Measurements from ENCODE around the gene RPTOR.
A peak's percentile ranks its signal among the peaks of the same experiment; 100 is the strongest.

RPTOR gene

DNA sequence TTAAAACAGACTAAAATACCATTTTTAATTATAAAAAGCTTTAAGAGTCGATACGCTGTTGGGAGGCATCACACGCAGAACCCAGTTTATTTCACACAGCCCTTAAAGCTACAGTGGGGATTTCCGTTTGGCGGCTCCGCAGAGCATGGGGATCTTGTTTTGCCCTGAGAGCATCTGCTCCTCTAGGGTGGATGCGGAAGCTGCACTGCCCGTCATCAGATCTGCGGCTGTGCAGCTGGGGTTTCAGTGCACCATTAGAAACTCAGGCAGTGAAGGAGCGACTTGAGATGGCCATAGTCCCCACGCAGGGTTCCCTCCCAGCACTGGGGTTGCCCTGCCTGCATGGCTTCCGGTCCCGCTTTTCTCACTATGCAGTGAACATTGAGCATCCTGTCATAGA, 384.8 kb downstream of the RPTOR start:
- Histone ChIP-seq H3K27ac (peak overlapping the region in 2 of 11 experiments; percentile 1 to 40; a peak in 3 of 22 replicates), H4K20me1 (peaks cover 8 to 57% (median 39%) of the 10 kb centered on the region in 11 experiments; a peak in 19 of 22 replicates), H3K9me3 (replicated peaks in 1 of 11) (no peaks in the 10 kb centered on the region), H3K4me1 (peaks cover 51 to 81% (median 76%) of the 10 kb centered on the region in 10 experiments), H3K27me3 (peaks cover 37 to 90% (median 65%) of the 10 kb centered on the region in 11 experiments), H3K4me2 (peak overlapping the region; percentile 36 to 94 (median 82)), H3K36me3 (peaks cover 0 to 28% (median 7%) of the 10 kb centered on the region in 11 experiments; a peak in 13 of 22 replicates), H3K4me3 (no peak overlapping the region), H3K9ac (0 out of 22 replicates have a peak overlapping the region, but pooled peaks of 1 of the 11 experiments have one; percentile 4)
- TF ChIP-seq Cebpa-rat (IDR thresholded peaks at IDR 0.05) = no peak

DNA sequence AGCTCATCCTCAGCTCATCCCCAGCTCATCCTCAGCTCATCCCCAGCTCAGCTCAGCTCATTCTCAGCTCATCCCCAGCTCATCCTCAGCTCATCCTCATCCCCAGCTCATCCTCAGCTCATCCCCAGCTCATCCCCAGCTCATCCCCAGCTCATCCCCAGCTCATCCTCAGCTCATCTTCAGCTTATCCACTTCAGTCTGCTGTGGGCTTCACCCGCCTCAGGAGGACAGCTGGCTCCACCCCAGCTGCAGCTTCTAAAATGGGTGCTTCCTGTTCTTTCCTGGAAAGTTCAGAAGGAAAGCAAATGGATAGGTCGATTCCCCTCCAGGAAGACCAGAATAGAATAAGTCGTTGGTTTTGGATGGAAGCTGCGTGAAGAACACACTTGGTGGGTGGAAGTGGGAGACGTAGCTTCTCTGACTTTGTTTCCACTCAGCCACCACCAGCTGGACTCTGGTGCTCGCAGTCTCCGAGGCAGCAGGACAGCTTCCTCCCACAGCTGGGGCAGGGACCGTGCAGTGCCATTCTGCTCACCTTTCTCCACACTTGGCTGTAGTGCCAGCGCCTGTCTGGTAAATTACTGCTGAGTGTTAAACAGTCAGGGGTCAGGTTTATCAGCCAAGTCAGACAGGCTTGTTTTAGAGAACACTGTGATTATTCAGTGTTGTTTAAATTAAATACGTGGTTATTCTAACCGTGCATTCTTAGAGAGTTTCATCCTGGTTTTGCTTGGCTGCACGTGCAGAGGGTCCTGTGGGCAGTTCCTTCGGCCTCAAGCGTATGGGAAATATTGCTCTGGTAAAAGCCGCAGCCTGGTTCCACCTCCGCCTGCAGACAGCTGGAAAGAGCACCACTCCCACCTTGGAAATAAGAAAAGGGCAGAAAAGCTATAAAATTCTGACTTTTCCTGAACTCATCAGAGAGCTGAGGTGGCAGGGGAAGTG, 386.0 kb downstream of the RPTOR start:
- Histone ChIP-seq H3K9ac (no peak overlapping the region), H4K20me1 (peaks cover 1 to 45% (median 28%) of the 10 kb centered on the region in 11 experiments; a peak in 19 of 22 replicates), H3K4me1 (peaks cover 40 to 72% (median 67%) of the 10 kb centered on the region in 10 experiments), H3K4me3 (no peak overlapping the region), H3K9me3 (replicated peaks in 1 of 11) (no peaks in the 10 kb centered on the region), H3K27me3 (peaks cover 48 to 90% (median 72%) of the 10 kb centered on the region in 11 experiments), H3K4me2 (peak overlapping the region; percentile 4 to 94 (median 82); a peak in 20 of 22 replicates), H3K27ac (peak overlapping the region in 1 of 11 experiments; percentile 1; a peak in 2 of 22 replicates), H3K36me3 (peaks cover 0 to 32% (median 9%) of the 10 kb centered on the region in 11 experiments; a peak in 14 of 22 replicates)
- no peak for TF ChIP-seq Cebpa-rat (IDR thresholded peaks at IDR 0.05)

DNA sequence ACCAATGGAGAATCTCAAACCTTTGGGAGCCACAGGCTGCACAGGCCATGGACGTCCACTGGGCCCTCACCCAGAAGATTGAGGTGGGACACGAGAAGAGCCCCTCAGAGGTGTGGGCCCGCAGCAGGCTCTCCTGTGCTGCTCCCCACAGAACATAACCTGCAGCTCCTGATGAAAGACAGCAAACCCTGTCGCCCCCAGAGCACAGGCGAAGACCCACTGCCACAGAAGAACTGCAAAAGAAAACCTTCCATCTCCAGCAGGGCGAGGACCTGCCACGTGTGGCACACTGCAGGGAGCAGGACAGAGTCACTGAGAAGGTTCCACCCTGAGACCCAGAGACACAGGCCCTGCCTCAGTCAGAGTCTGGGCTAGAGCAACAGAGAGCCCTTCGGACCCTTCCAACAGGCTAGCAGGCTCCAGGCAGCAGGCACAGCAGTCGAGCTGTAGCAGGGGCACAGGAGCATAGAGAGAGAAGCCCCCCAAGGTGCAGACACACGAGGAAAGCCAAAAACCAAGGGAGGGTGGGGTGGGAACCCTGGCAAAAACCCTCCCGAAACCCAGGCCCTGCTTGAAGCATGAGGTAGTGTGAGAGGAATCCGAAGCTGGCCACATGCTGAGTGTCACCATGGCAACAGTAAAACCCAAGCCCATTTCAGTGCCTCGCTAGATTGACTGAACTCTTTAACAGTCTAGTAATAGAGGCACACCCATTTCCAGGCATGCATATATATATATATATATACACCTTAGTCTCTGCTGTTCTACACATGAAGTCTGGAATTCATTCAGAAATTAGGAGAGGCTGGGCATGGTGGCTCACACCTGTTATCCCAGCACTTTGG, 387.0 kb downstream of the RPTOR start:
- Histone ChIP-seq H3K4me2 (peak overlapping the region in 9 of 11 experiments; percentile 42 to 94 (median 87); a peak in 16 of 22 replicates), H3K9ac (no peak overlapping the region)
- TF ChIP-seq Cebpa-rat (IDR thresholded peaks at IDR 0.05) = no peak

DNA sequence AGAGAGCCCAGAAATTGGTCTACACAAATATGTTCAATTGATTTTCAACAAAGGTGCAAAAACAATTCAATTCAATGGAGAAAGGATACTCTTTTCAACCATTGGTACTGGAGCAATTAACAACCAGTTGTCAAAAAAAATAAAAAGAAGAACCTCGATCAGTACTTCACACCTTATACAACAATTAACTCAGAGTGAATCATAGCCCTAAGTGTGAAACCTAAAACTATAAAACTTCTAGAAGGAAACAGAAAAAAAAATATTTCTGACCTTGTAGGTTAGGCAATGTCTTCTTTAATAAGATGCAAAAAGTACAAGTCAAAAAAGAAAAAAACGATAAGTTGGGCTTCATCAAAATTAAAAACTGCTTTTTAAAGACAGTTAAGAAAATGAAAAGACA, 390.9 kb downstream of the RPTOR start:
- peaks cover 0 to 18% (median 4%) of the 10 kb centered on the region in 11 experiments; a peak in 7 of 22 replicates for H3K36me3 ChIP-seq
- peaks cover 0 to 58% (median 40%) of the 10 kb centered on the region in 11 experiments; a peak in 16 of 22 replicates for H4K20me1 ChIP-seq
- no peak overlapping the region for H3K4me3 ChIP-seq
- peaks cover 52 to 91% (median 85%) of the 10 kb centered on the region in 11 experiments for H3K27me3 ChIP-seq
- no peaks in the 10 kb centered on the region for H3K9me3 ChIP-seq (replicated peaks in 1 of 11)
- peaks cover 39 to 65% (median 59%) of the 10 kb centered on the region in 10 experiments for H3K4me1 ChIP-seq
- no peak for TF ChIP-seq Cebpa-rat (IDR thresholded peaks at IDR 0.05)
- no peak overlapping the region for H3K27ac ChIP-seq
- H3K4me2 ChIP-seq = no peak overlapping the region
- H3K9ac ChIP-seq = no peak overlapping the region

More for the DNA sequence above, 387.0 kb downstream of the RPTOR start:
- Histone ChIP-seq H3K9me3 (replicated peaks in 1 of 11) (no peaks in the 10 kb centered on the region), H3K4me1 (peaks cover 34 to 65% (median 59%) of the 10 kb centered on the region in 10 experiments), H4K20me1 (peaks cover 0 to 43% (median 17%) of the 10 kb centered on the region in 11 experiments; a peak in 16 of 22 replicates), H3K4me3 (no peak overlapping the region), H3K36me3 (peaks cover 0 to 30% (median 9%) of the 10 kb centered on the region in 11 experiments; a peak in 14 of 22 replicates), H3K27ac (no peak overlapping the region), H3K27me3 (peaks cover 51 to 90% (median 76%) of the 10 kb centered on the region in 11 experiments)

DNA sequence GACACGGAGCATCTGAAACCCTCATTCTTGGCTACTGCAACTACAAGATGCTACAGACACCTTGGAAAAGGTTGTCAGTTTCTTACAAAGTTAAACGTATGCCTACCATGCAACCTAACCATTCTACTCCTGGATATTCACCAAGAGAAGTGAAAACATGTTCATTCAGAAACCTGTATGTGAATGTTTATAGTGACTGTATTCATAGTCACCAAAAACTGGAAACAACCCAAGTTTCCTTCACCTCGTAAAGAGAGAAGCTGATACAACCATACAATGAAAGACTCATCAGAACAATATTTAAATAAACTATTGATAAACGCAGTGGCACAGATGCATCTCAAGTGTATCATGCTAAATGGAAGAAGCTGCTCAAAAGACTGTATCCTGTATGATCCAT, 391.6 kb downstream of the RPTOR start:
- H3K36me3 ChIP-seq = peaks cover 0 to 15% (median 1%) of the 10 kb centered on the region in 11 experiments; a peak in 7 of 22 replicates
- no peak overlapping the region for H3K4me3 ChIP-seq
- H3K9ac ChIP-seq = no peak overlapping the region
- TF ChIP-seq Cebpa-rat (IDR thresholded peaks at IDR 0.05) = no peak
- H3K27ac ChIP-seq = no peak overlapping the region
- peaks cover 43 to 65% (median 59%) of the 10 kb centered on the region in 10 experiments for H3K4me1 ChIP-seq
- peaks cover 0 to 58% (median 39%) of the 10 kb centered on the region in 11 experiments; a peak in 17 of 22 replicates for H4K20me1 ChIP-seq
- peak overlapping the region in 7 of 11 experiments; percentile 91 to 98 (median 94); a peak in 9 of 22 replicates for H3K4me2 ChIP-seq
- H3K27me3 ChIP-seq = peaks cover 52 to 91% (median 79%) of the 10 kb centered on the region in 11 experiments
- no peaks in the 10 kb centered on the region for H3K9me3 ChIP-seq (replicated peaks in 1 of 11)

DNA sequence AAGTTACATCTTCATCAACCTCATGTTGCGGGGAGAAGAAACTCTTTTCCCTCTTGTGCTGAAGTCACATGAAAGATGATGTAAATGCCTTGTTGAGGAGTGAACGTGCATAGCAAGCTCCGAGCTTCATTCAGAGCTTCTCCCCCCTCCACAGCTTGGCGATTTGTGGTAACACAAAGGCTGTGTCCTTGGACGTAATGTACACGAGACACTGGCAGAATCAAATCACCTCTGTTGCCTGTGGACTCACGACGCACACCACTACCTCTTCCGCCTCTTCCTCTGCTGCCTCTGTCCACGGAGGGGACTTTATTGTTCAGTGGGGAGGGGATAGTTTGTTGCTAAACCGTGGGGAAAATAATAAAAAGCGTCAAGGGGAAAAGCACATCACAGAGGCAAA, 392.1 kb downstream of the RPTOR start:
- no peak for TF ChIP-seq Cebpa-rat (IDR thresholded peaks at IDR 0.05)
- peaks cover 0 to 12% (median 0%) of the 10 kb centered on the region in 11 experiments; a peak in 4 of 22 replicates for H3K36me3 ChIP-seq

GRCh38 chr17:80937462-80938381, 393.1 kb downstream of the RPTOR start:
- Histone ChIP-seq H3K9ac (peak overlapping the region in 4 of 11 experiments; percentile 4 to 37 (median 11); a peak in 1 of 22 replicates), H3K9me3 (replicated peaks in 1 of 11) (no peaks in the 10 kb centered on the region), H3K4me3 (no peak overlapping the region; a peak in 2 of 20 replicates), H3K4me1 (peaks cover 58 to 76% (median 71%) of the 10 kb centered on the region in 10 experiments), H3K27me3 (peaks cover 57 to 94% (median 81%) of the 10 kb centered on the region in 11 experiments), H3K4me2 (peak overlapping the region; percentile 83 to 98 (median 93)), H3K36me3 (peaks cover 0 to 8% (median 0%) of the 10 kb centered on the region in 11 experiments; a peak in 4 of 22 replicates), H4K20me1 (peaks cover 0 to 69% (median 50%) of the 10 kb centered on the region in 11 experiments; a peak in 17 of 22 replicates), H3K27ac (peak overlapping the region in 2 of 11 experiments; percentile 18 to 56; a peak in 2 of 22 replicates)
- no peak for TF ChIP-seq Cebpa-rat (IDR thresholded peaks at IDR 0.05)

More for the DNA sequence above, 392.1 kb downstream of the RPTOR start:
- H3K9me3 ChIP-seq (replicated peaks in 1 of 11) = no peaks in the 10 kb centered on the region
- no peak overlapping the region for H3K27ac ChIP-seq
- no peak overlapping the region for H3K4me3 ChIP-seq
- peaks cover 48 to 66% (median 61%) of the 10 kb centered on the region in 10 experiments for H3K4me1 ChIP-seq
- H3K4me2 ChIP-seq = peak overlapping the region in 9 of 11 experiments; percentile 14 to 98 (median 94); a peak in 15 of 22 replicates
- H4K20me1 ChIP-seq = peaks cover 0 to 59% (median 42%) of the 10 kb centered on the region in 11 experiments; a peak in 17 of 22 replicates
- no peak overlapping the region for H3K9ac ChIP-seq
- peaks cover 53 to 92% (median 78%) of the 10 kb centered on the region in 11 experiments for H3K27me3 ChIP-seq

Data from BLaER1 treated with 17β-estradiol and CSF1 and Interleukin-3, amounts not matched to agents 10 nM and 100 nM (cell line).